ENCODE measurements around the gene TOX2. TPM values are rescaled to one million over a fixed set of nuclear protein-coding genes. Genes with fewer than 3 reads are reported as not detected.
"Not testable (repeated sequence)": the region's sequence is repeated elsewhere in the genome, so short reads cannot be mapped to it uniquely, and the experiment has no call there.

Gene TOX2
- total RNA-seq, 1 experiment from 2014 or later, result 1.8 TPM

- ATAC-seq (no peak), DNase-seq (no peak)
- Histone ChIP-seq H3K36me3 (ENCODE audit: low read depth, low read length) (no peaks in the 10 kb centered on the region), H4K20me1 (ENCODE audit: low read length) (no peaks in the 10 kb centered on the region), H3K27me3 (ENCODE audit: low read length) (peaks cover 20% of the 10 kb centered on the region), H3K9me2 (replicated peaks; ENCODE audit: low read length) (no peaks in the 10 kb centered on the region), H2AFZ (ENCODE audit: low read length) (no peak overlapping the region), H3F3A (ENCODE audit: low read length, unreplicated experiment) (no peaks in the 10 kb centered on the region), H3K27ac (ENCODE audit: low read length) (no peak overlapping the region), H3K4me3 (ENCODE audit: low read length) (no peak overlapping the region), H3K4me1 (ENCODE audit: insufficient read depth, low read length) (no peaks in the 10 kb centered on the region), H3K4me2 (ENCODE audit: low read length) (no peak overlapping the region), H3K9ac (ENCODE audit: low read length) (no peak overlapping the region), H3K9me3 (ENCODE audit: low read length) (no peaks in the 10 kb centered on the region), H3K79me2 (ENCODE audit: low read length) (no peaks in the 10 kb centered on the region)
- ChIA-PET CTCF (no interaction called here), POLR2A (ENCODE audit: unreplicated experiment) (no interaction called here)
- TF ChIP-seq CTCF (conservative IDR thresholded peaks at IDR 0.05; ENCODE audit: low read depth, low read length) (no peak), EZH2 (IDR thresholded peaks at IDR 0.05; ENCODE audit: low read length, unreplicated experiment) (no peak), EZH2phosphoT487 (IDR thresholded peaks at IDR 0.05; ENCODE audit: borderline replicate concordance, low read length) (no peak)
- no TSS peak for BruUV-seq (replicated peaks)
- intact Hi-C loops (cut with micrococcal nuclease), result no loop called here
Measured at GRCh38 chr20:44041001-44041400, 126.3 kb downstream of the TOX2 start.

- ATAC-seq; CTCF ChIA-PET; H3K36me3 ChIP-seq (ENCODE audit: low read depth, low read length); H3K4me3 ChIP-seq (ENCODE audit: low read length); H3K4me1 ChIP-seq (ENCODE audit: insufficient read depth, low read length); H3K27me3 ChIP-seq (ENCODE audit: low read length); H4K20me1 ChIP-seq (ENCODE audit: low read length); H3K79me2 ChIP-seq (ENCODE audit: low read length); BruUV-seq (replicated peaks); intact Hi-C loops (cut with micrococcal nuclease); H3K9ac ChIP-seq (ENCODE audit: low read length); DNase-seq; H3K4me2 ChIP-seq (ENCODE audit: low read length); H3K9me2 ChIP-seq (replicated peaks; ENCODE audit: low read length); H2AFZ ChIP-seq (ENCODE audit: low read length); H3K9me3 ChIP-seq (ENCODE audit: low read length); H3K27ac ChIP-seq (ENCODE audit: low read length); H3F3A ChIP-seq (ENCODE audit: low read length, unreplicated experiment): not testable (repeated sequence)
- POLR2A ChIA-PET (ENCODE audit: unreplicated experiment), result interaction anchor here (0.6 kb wide), 1 partner anchor 121 kb away, joined by 3 read pairs; no protein-coding TSS in a partner anchor
Measured at GRCh38 chr20:44044712-44045111, 130.1 kb downstream of the TOX2 start.

GRCh38 chr20:44050327-44050726 is 135.7 kb downstream of the TOX2 start:
- POLR2A ChIA-PET (ENCODE audit: unreplicated experiment), result no interaction called here
- Histone ChIP-seq H3K27ac (ENCODE audit: low read length) (no peak overlapping the region), H3K79me2 (ENCODE audit: low read length) (no peaks in the 10 kb centered on the region), H3F3A (ENCODE audit: low read length, unreplicated experiment) (no peaks in the 10 kb centered on the region), H3K4me2 (ENCODE audit: low read length) (no peak overlapping the region), H3K4me1 (ENCODE audit: insufficient read depth, low read length) (no peaks in the 10 kb centered on the region), H4K20me1 (ENCODE audit: low read length) (no peaks in the 10 kb centered on the region), H3K9ac (ENCODE audit: low read length) (no peak overlapping the region), H2AFZ (ENCODE audit: low read length) (no peak overlapping the region), H3K9me3 (ENCODE audit: low read length) (no peaks in the 10 kb centered on the region), H3K4me3 (ENCODE audit: low read length) (no peak overlapping the region), H3K9me2 (replicated peaks; ENCODE audit: low read length) (no peaks in the 10 kb centered on the region), H3K36me3 (ENCODE audit: low read depth, low read length) (no peaks in the 10 kb centered on the region), H3K27me3 (ENCODE audit: low read length) (no peaks in the 10 kb centered on the region)
- ATAC-seq (no peak), DNase-seq (no peak)
- BruUV-seq (replicated peaks), result no TSS peak
- CTCF ChIA-PET, result no interaction called here
- TF ChIP-seq CTCF (conservative IDR thresholded peaks at IDR 0.05; ENCODE audit: low read depth, low read length) (no peak), EZH2 (IDR thresholded peaks at IDR 0.05; ENCODE audit: low read length, unreplicated experiment) (no peak), EZH2phosphoT487 (IDR thresholded peaks at IDR 0.05; ENCODE audit: borderline replicate concordance, low read length) (no peak)
- intact Hi-C loops (cut with micrococcal nuclease), result no loop called here

Data from PC-3 (cell line).